KBM-7 (cell line): ENCODE data around the gene PCSK6.

Source experiments
- DNase-seq: peaks from one replicate; pipeline ENCODE4 v3.0.0-alpha.2; 2015
- in situ Hi-C: fragments of 300-500 bp; cut with MboI; formaldehyde crosslinking; loops from 2 replicates; pipeline ENCODE4 v1.14.3; 2020; ENCODE audit warnings: low sequenced_read_pairs, low pct_unique_long_range_greater_than_20kb, mixed read lengths

Gene PCSK6

GRCh38 chr15:101452572-101452971 is 36.9 kb downstream of the PCSK6 start:
- in situ Hi-C loops, result no loop called here
- no peak for DNase-seq

GRCh38 chr15:101451846-101452245 is 37.7 kb downstream of the PCSK6 start:
- in situ Hi-C loops, result no loop called here

GRCh38 chr15:101451266-101451799 is 38.2 kb downstream of the PCSK6 start:
- peak; percentile 95 for DNase-seq
- in situ Hi-C loops, result no loop called here

More at GRCh38 chr15:101451846-101452245, 37.7 kb downstream of the PCSK6 start:
- no peak for DNase-seq

GRCh38 chr15:101450403-101451265 is 38.9 kb downstream of the PCSK6 start:
- in situ Hi-C loops, result no loop called here
- no peak for DNase-seq

- in situ Hi-C loops, result no loop called here
These were observed 39.8 kb downstream of the PCSK6 start for GRCh38 chr15:101449471-101450402.

GRCh38 chr15:101448336-101448735 is 41.2 kb downstream of the PCSK6 start:
- in situ Hi-C loops, result no loop called here
- no peak for DNase-seq

More at GRCh38 chr15:101449471-101450402, 39.8 kb downstream of the PCSK6 start:
- DNase-seq, result no peak

GRCh38 chr15:101447561-101448071 is 41.9 kb downstream of the PCSK6 start:
- no peak for DNase-seq
- in situ Hi-C loops, result no loop called here

- in situ Hi-C loops, result no loop called here
These were observed 42.4 kb downstream of the PCSK6 start for GRCh38 chr15:101447168-101447533.

GRCh38 chr15:101446518-101447167 is 42.9 kb downstream of the PCSK6 start:
- no peak for DNase-seq
- in situ Hi-C loops, result no loop called here

More at GRCh38 chr15:101447168-101447533, 42.4 kb downstream of the PCSK6 start:
- no peak for DNase-seq

- in situ Hi-C loops, result no loop called here
- peak; percentile 59 for DNase-seq
These were observed 43.7 kb downstream of the PCSK6 start for GRCh38 chr15:101445562-101446517.

- DNase-seq, result peak; percentile 37
- in situ Hi-C loops, result no loop called here
These were observed 44.5 kb downstream of the PCSK6 start for GRCh38 chr15:101444807-101445508.

- no peak for DNase-seq
- in situ Hi-C loops, result no loop called here
These were observed 45.5 kb downstream of the PCSK6 start for GRCh38 chr15:101444015-101444414.

- in situ Hi-C loops, result no loop called here
- DNase-seq, result no peak
These were observed 47.2 kb downstream of the PCSK6 start for GRCh38 chr15:101442272-101442671.

- in situ Hi-C loops, result no loop called here
- no peak for DNase-seq
These were observed 47.8 kb downstream of the PCSK6 start for GRCh38 chr15:101441696-101442095.

- no peak for DNase-seq
These were observed 48.5 kb downstream of the PCSK6 start for GRCh38 chr15:101440846-101441590.

GRCh38 chr15:101439920-101440319 is 49.6 kb downstream of the PCSK6 start:
- DNase-seq, result no peak
- in situ Hi-C loops, result no loop called here

More at GRCh38 chr15:101440846-101441590, 48.5 kb downstream of the PCSK6 start:
- in situ Hi-C loops, result no loop called here
